Lung (tissue), 12 donors: ENCODE measurements around the gene RPL36. TPM values are rescaled to one million over a fixed set of nuclear protein-coding genes. Genes with fewer than 3 reads are reported as not detected.

Experiments used
- ATAC-seq: fragments of 200-7000 bp; cut with Tn5 transposase; one replicate; pipeline ENCODE4 v1.9.1; 2020; ENCODE audit warnings: moderate number of reproducible peaks; ENCODE audit not compliant: insufficient read depth, low FRiP score
- DNase-seq, 3 donors: peaks; one replicate each; pipeline ENCODE4 v3.0.0-alpha.2; 2013 to 2017
- H3K27ac ChIP-seq, 2 donors: one replicate each; pipeline ENCODE4 v1.5.1; 2013; ENCODE audit warnings: mild to moderate bottlenecking in 2 of 2, moderate library complexity in 2 of 2, control low read depth in 1 of 2, inconsistent platforms in 1 of 2, low read depth in 1 of 2, low read length in 1 of 2
- H3K27me3 ChIP-seq, 3 donors: one replicate each; pipeline ENCODE4 v1.5.1; 2013; ENCODE audit warnings: low read length in 2 of 3; ENCODE audit not compliant: control insufficient read depth in 3 of 3, insufficient read depth in 3 of 3
- H3K36me3 ChIP-seq, 4 donors: one replicate each; pipeline ENCODE4 v1.5.1; 2013; ENCODE audit warnings: low read length in 4 of 4, mild to moderate bottlenecking in 1 of 4, moderate library complexity in 1 of 4; ENCODE audit not compliant: control insufficient read depth in 4 of 4, insufficient read depth in 4 of 4
- H3K4me1 ChIP-seq, 5 donors: one replicate each; pipeline ENCODE4 v1.5.1; 2013; ENCODE audit warnings: low read length in 5 of 5, mild to moderate bottlenecking in 2 of 5, moderate library complexity in 1 of 5; ENCODE audit not compliant: control insufficient read depth in 5 of 5, insufficient read depth in 5 of 5
- H3K4me3 ChIP-seq: one replicate; pipeline ENCODE4 v1.5.1; 2013; ENCODE audit warnings: mild to moderate bottlenecking, control low read depth, moderate library complexity
- H3K9ac ChIP-seq, 2 donors: one replicate each; pipeline ENCODE4 v1.5.1; 2013; ENCODE audit warnings: low read length in 2 of 2, control low read depth in 1 of 2; ENCODE audit not compliant: insufficient read depth in 1 of 2
- H3K9me3 ChIP-seq, 4 donors: one replicate each; pipeline ENCODE4 v1.5.1; 2013; ENCODE audit warnings: low read length in 3 of 4, mild to moderate bottlenecking in 1 of 4, moderate library complexity in 1 of 4; ENCODE audit not compliant: control insufficient read depth in 4 of 4, insufficient read depth in 3 of 4
- CTCF ChIP-seq: IDR thresholded peaks from 2 replicates; pipeline ENCODE4 v1.5.1; 2012; ENCODE audit warnings: mild to moderate bottlenecking; ENCODE audit errors: control extremely low read depth, extremely low read depth
- WGBS, 2 donors: extraction: QIAGEN DNeasy Blood & Tissue Kit; methylation state at CpG; one replicate each; pipeline ENCODE4 v1.1.7; 2013; 5-methylcytosine and 5-hydroxymethylcytosine counted together
- polyA plus RNA-seq, 2 donors: library from polyadenylated mRNA; stranded (reverse); fragments of 200-250 nt; gene quantifications; one replicate each; pipeline ENCODE4 v1.2.1, GENCODE V29; 2013
- total RNA-seq, 2 donors: library from RNA; depleted of rRNA in 1 of 2; stranded (reverse); fragments of >200 nt in 1 of 2; gene quantifications; one replicate each; pipeline ENCODE4 v1.2.1, GENCODE V29; 2014 to 2021
- donor health status: control.
- donor health status: control.
- donor health status: Bipolar disorder and iron deficiency.
- donor health status: healthy.
- donor health status: DM: yes; HTN: yes; CAD: no.

Gene RPL36
- total and polyA plus RNA-seq, 4 donors, result 309 to 1,934 (median 702) TPM

DNA sequence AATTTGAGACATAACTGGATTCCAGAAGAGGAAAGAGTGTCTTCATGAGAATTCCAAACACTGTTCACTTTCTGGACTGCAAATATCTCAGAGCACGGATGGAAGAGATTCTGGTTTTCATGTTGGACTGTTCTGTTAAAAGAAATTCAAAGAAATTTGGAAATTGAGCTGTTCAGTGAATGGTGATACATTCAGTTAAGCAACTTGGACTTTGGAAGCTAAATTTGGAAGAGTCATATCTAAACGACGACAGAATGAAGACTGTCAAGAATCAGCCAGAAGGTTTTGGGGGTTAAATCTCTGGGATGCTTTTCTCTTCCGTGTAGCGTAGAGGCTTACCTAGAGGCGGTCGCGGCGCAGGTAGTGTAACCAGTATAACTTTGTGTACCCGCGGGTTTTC is 41.6 kb upstream of the RPL36 start:
- Histone ChIP-seq H3K9me3 (no peaks in the 10 kb centered on the region), H3K27ac (no peak overlapping the region), H3K4me3 (no peak overlapping the region), H3K36me3 (peaks cover 42 to 72% (median 58%) of the 10 kb centered on the region in 4 donors), H3K4me1 (peaks cover 0 to 5% (median 0%) of the 10 kb centered on the region in 5 donors), H3K27me3 (no peaks in the 10 kb centered on the region), H3K9ac (no peak overlapping the region)
- 95 to 96% methylated on average over 9 to 11 of the region's 11 CpGs for WGBS, 2 donors
- ATAC-seq (no peak), DNase-seq (no peak)
- no peak for TF ChIP-seq CTCF

GRCh38 chr19:5651361-5651760 is 38.7 kb upstream of the RPL36 start:
- no peak overlapping the region for H3K27ac ChIP-seq
- H3K4me1 ChIP-seq, result peaks cover 0 to 5% (median 0%) of the 10 kb centered on the region in 5 donors
- H3K27me3 ChIP-seq, result no peaks in the 10 kb centered on the region
- no peak for TF ChIP-seq CTCF
- peaks cover 37 to 64% (median 57%) of the 10 kb centered on the region in 4 donors for H3K36me3 ChIP-seq
- DNase-seq, result no peak
- ATAC-seq, result no peak
- no peak overlapping the region for H3K9ac ChIP-seq
- no peak overlapping the region for H3K4me3 ChIP-seq
- no peaks in the 10 kb centered on the region for H3K9me3 ChIP-seq
- WGBS, 2 donors, result 95 to 98% methylated on average over 5 of the region's 5 CpGs

DNA sequence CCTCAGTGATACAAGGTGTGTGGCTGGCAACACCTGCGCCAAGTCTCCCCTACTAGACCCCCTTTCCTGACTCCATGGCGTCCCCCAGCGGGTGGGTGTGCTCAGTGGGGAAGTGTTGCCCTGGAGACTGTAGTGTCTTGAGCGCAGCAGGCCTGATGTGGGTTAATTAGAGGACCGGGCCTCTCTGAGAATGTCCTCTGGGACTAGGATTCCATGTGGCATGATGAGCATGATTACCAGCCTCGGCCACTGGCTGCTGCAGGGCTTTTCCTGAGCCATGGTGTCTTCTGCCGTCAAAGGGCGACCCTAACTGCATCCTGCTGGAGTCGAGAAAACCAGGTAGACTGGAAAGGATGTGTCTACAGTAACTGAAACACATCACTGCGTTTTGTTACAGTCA is 37.8 kb upstream of the RPL36 start:
- Histone ChIP-seq H3K4me3 (no peak overlapping the region), H3K36me3 (peaks cover 37 to 61% (median 53%) of the 10 kb centered on the region in 4 donors), H3K9ac (no peak overlapping the region), H3K27ac (no peak overlapping the region), H3K9me3 (no peaks in the 10 kb centered on the region), H3K27me3 (no peaks in the 10 kb centered on the region), H3K4me1 (peaks cover 0 to 2% (median 0%) of the 10 kb centered on the region in 5 donors)
- ATAC-seq (no peak), DNase-seq (no peak)
- WGBS, 2 donors, result 92 to 95% methylated on average over 10 of the region's 10 CpGs
- TF ChIP-seq CTCF, result no peak

DNA sequence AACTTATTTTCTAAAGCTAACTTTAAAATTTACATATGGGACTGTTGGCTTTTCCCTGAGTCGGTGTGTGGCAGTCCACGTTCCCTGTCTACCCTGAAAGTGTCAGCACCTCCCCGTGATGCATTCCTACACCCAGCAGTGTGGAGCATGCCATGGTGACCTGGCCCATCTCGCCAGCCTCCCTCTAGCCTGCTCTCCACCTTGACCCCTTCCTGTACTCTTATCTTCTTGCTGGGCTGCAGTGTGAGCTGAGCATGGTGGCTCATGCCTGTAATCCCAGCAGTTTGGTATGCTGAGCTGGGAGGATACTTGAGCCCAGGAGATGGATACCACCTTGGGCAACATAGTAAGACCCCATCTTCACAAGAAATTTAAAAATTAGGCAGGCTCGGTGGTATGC is 35.2 kb upstream of the RPL36 start:
- peaks cover 34 to 72% (median 50%) of the 10 kb centered on the region in 4 donors for H3K36me3 ChIP-seq
- no peaks in the 10 kb centered on the region for H3K27me3 ChIP-seq
- no peak for DNase-seq
- H3K9me3 ChIP-seq, result no peaks in the 10 kb centered on the region
- no peak overlapping the region for H3K4me3 ChIP-seq
- no peaks in the 10 kb centered on the region for H3K4me1 ChIP-seq
- 96 to 97% methylated on average over 5 of the region's 5 CpGs for WGBS, 2 donors
- ATAC-seq, result no peak
- TF ChIP-seq CTCF, result no peak
- H3K9ac ChIP-seq, result no peak overlapping the region
- H3K27ac ChIP-seq, result no peak overlapping the region
